Measurements from ENCODE around the gene SCARB1.

SCARB1 gene

GRCh38 chr12:124837249-124837897 is 26.3 kb downstream of the SCARB1 start:
- Histone ChIP-seq H3K4me3 (ENCODE audit: low read depth, low read length) (no peak overlapping the region), H3K36me3 (ENCODE audit: control insufficient read depth in 2 of 2, insufficient read depth in 1 of 2, low read length in 2 of 2) (no peaks in the 10 kb centered on the region; a peak in 1 of 3 replicates), H3K9me3 (ENCODE audit: control insufficient read depth, insufficient read depth, low read depth, low read length) (no peaks in the 10 kb centered on the region), H3K27ac (ENCODE audit: extremely low read depth, low read depth, low read length) (0 out of 2 replicates have a peak overlapping the region, but pooled peaks have one; percentile 69), H3K4me1 (ENCODE audit: control insufficient read depth, insufficient read depth, low read length) (peaks cover 10% of the 10 kb centered on the region)
- ChIA-PET CTCF (interaction anchor here (0.6 to 1.3 kb wide), 3 partner anchors 10 to 339 kb away, joined by 3 to 7 read pairs (median 4); no protein-coding TSS in a partner anchor), POLR2A (interaction anchor here (1.3 to 1.8 kb wide), 3 partner anchors 9 to 77 kb away, joined by 6 to 17 read pairs (median 7); partner anchors contain the start of gene UBC)
- TF ChIP-seq ZNF658 (tag by site-specific recombination; IDR thresholded peaks at IDR 0.05) (no peak), ZNF280D (tag by site-specific recombination; IDR thresholded peaks at IDR 0.05) (no peak), EGR2 (tag by site-specific recombination; IDR thresholded peaks at IDR 0.05; ENCODE audit: low read depth) (peak; percentile 95), GLIS1 (tag by site-specific recombination; IDR thresholded peaks at IDR 0.05) (peak; percentile 63), ZFP3 (tag by site-specific recombination; IDR thresholded peaks at IDR 0.05; ENCODE audit: low read depth) (no peak), ZNF560 (tag by site-specific recombination; IDR thresholded peaks at IDR 0.05; ENCODE audit: borderline replicate concordance) (no peak), ZNF121 (tag by site-specific recombination; IDR thresholded peaks at IDR 0.05) (no peak), ZNF366 (tag by site-specific recombination; conservative IDR thresholded peaks at IDR 0.05) (peak; percentile 95), ZNF555 (tag by site-specific recombination; conservative IDR thresholded peaks at IDR 0.05) (no peak), ZNF132 (tag by site-specific recombination; IDR thresholded peaks at IDR 0.05; ENCODE audit: borderline replicate concordance) (no peak), ZNF112 (tag by site-specific recombination; IDR thresholded peaks at IDR 0.05) (no peak), ZNF654 (tag by site-specific recombination; IDR thresholded peaks at IDR 0.05; ENCODE audit: low read depth) (no peak), ZNF354C (tag by site-specific recombination; IDR thresholded peaks at IDR 0.05; ENCODE audit: borderline replicate concordance, low read depth) (no peak), ZNF558 (tag by site-specific recombination; IDR thresholded peaks at IDR 0.05) (no peak), ZIC2 (tag by site-specific recombination; IDR thresholded peaks at IDR 0.05) (no peak), ZXDB (tag by site-specific recombination; IDR thresholded peaks at IDR 0.05) (no peak), GLI2 (tag by site-specific recombination; IDR thresholded peaks at IDR 0.05; ENCODE audit: borderline replicate concordance, low read depth) (no peak), PRDM1 (tag by site-specific recombination; IDR thresholded peaks at IDR 0.05) (peak; percentile 90), ZFHX2 (tag by site-specific recombination; conservative IDR thresholded peaks at IDR 0.05) (peak; percentile 94), KLF7 (tag by site-specific recombination; IDR thresholded peaks at IDR 0.05; ENCODE audit: borderline replicate concordance) (no peak), ZNF184 (tag by site-specific recombination; IDR thresholded peaks at IDR 0.05) (no peak), ZNF302 (tag by site-specific recombination; IDR thresholded peaks at IDR 0.05; ENCODE audit: low read depth) (no peak), ZFP41 (tag by site-specific recombination; IDR thresholded peaks at IDR 0.05; ENCODE audit: borderline replicate concordance) (no peak), ELK4 (IDR thresholded peaks at IDR 0.05; ENCODE audit: borderline replicate concordance, low read depth, low read length) (no peak), ZNF629 (tag by site-specific recombination; IDR thresholded peaks at IDR 0.05) (no peak), MEIS1 (CRISPR knock-in tag; IDR thresholded peaks at IDR 0.05; ENCODE audit: borderline replicate concordance) (no peak), ZNF664 (tag by site-specific recombination; IDR thresholded peaks at IDR 0.05) (no peak), ZNF707 (tag by site-specific recombination; IDR thresholded peaks at IDR 0.05) (no peak), ZNF133 (tag by site-specific recombination; IDR thresholded peaks at IDR 0.05) (no peak)
- TF ChIP-seq, protein P1, sequence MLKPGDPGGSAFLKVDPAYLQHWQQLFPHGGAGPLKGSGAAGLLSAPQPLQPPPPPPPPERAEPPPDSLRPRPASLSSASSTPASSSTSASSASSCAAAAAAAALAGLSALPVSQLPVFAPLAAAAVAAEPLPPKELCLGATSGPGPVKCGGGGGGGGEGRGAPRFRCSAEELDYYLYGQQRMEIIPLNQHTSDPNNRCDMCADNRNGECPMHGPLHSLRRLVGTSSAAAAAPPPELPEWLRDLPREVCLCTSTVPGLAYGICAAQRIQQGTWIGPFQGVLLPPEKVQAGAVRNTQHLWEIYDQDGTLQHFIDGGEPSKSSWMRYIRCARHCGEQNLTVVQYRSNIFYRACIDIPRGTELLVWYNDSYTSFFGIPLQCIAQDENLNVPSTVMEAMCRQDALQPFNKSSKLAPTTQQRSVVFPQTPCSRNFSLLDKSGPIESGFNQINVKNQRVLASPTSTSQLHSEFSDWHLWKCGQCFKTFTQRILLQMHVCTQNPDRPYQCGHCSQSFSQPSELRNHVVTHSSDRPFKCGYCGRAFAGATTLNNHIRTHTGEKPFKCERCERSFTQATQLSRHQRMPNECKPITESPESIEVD (tag by site-specific recombination; IDR thresholded peaks at IDR 0.05) = no peak
- TF ChIP-seq, protein P2, sequence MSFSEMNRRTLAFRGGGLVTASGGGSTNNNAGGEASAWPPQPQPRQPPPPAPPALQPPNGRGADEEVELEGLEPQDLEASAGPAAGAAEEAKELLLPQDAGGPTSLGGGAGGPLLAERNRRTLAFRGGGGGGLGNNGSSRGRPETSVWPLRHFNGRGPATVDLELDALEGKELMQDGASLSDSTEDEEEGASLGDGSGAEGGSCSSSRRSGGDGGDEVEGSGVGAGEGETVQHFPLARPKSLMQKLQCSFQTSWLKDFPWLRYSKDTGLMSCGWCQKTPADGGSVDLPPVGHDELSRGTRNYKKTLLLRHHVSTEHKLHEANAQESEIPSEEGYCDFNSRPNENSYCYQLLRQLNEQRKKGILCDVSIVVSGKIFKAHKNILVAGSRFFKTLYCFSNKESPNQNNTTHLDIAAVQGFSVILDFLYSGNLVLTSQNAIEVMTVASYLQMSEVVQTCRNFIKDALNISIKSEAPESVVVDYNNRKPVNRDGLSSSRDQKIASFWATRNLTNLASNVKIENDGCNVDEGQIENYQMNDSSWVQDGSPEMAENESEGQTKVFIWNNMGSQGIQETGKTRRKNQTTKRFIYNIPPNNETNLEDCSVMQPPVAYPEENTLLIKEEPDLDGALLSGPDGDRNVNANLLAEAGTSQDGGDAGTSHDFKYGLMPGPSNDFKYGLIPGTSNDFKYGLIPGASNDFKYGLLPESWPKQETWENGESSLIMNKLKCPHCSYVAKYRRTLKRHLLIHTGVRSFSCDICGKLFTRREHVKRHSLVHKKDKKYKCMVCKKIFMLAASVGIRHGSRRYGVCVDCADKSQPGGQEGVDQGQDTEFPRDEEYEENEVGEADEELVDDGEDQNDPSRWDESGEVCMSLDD (tag by site-specific recombination; IDR thresholded peaks at IDR 0.05) = no peak
